ENCODE data around the gene FAR1.
"Not testable (repeated sequence)": the region's sequence is repeated elsewhere in the genome, so short reads cannot be mapped to it uniquely, and the experiment has no call there.

Gene FAR1

GRCh38 chr11:13668102-13668956 is at the start of gene FAR1:
Gene FAR1 (plus strand): TSS chr11:13668668. CDS start chr11:13694766, 26,098 bp downstream.
- Histone ChIP-seq H3K4me3 (peak within 1 kb of the TSS; percentile 85 to 99 (median 96)), H3K27ac (peak within 1 kb of the TSS; percentile 41 to 94 (median 88))

GRCh38 chr11:13620063-13620462 is 48.4 kb upstream of the FAR1 start:
- no peak overlapping the region for H3K4me3 ChIP-seq
- H3K27ac ChIP-seq, result no peak overlapping the region

GRCh38 chr11:13626818-13627217 is 41.6 kb upstream of the FAR1 start:
- not testable (repeated sequence) for H3K27ac ChIP-seq, H3K4me3 ChIP-seq

GRCh38 chr11:13628634-13629033 is 39.8 kb upstream of the FAR1 start:
- H3K27ac ChIP-seq, result not testable (repeated sequence)

GRCh38 chr11:13629779-13630178 is 38.7 kb upstream of the FAR1 start:
- no peak overlapping the region for H3K27ac ChIP-seq
- H3K4me3 ChIP-seq, result no peak overlapping the region

More at GRCh38 chr11:13628634-13629033, 39.8 kb upstream of the FAR1 start:
- H3K4me3 ChIP-seq, result not testable (repeated sequence)

GRCh38 chr11:13635290-13635689 is 33.2 kb upstream of the FAR1 start:
- Histone ChIP-seq H3K27ac (no peak overlapping the region), H3K4me3 (no peak overlapping the region)

- H3K27ac ChIP-seq, result no peak overlapping the region
Measured at GRCh38 chr11:13635804-13636203, 32.7 kb upstream of the FAR1 start.

GRCh38 chr11:13637125-13638069 is 31.1 kb upstream of the FAR1 start:
- H3K4me3 ChIP-seq, result no peak overlapping the region
- H3K27ac ChIP-seq, result no peak overlapping the region

More at GRCh38 chr11:13635804-13636203, 32.7 kb upstream of the FAR1 start:
- no peak overlapping the region for H3K4me3 ChIP-seq

- H3K4me3 ChIP-seq, result no peak overlapping the region
- H3K27ac ChIP-seq, result no peak overlapping the region
Measured at GRCh38 chr11:13638422-13638821, 30.0 kb upstream of the FAR1 start.

GRCh38 chr11:13644997-13645687 is 23.3 kb upstream of the FAR1 start:
- Histone ChIP-seq H3K4me3 (no peak overlapping the region), H3K27ac (no peak overlapping the region)

GRCh38 chr11:13647391-13647790 is 21.1 kb upstream of the FAR1 start:
- no peak overlapping the region for H3K27ac ChIP-seq
- H3K4me3 ChIP-seq, result no peak overlapping the region

- Histone ChIP-seq H3K27ac (no peak overlapping the region), H3K4me3 (no peak overlapping the region)
Measured at GRCh38 chr11:13649619-13650018, 18.8 kb upstream of the FAR1 start.

GRCh38 chr11:13651515-13651914 is 17.0 kb upstream of the FAR1 start:
- H3K4me3 ChIP-seq, H3K27ac ChIP-seq: not testable (repeated sequence)

- H3K27ac ChIP-seq, result no peak overlapping the region
- no peak overlapping the region for H3K4me3 ChIP-seq
Measured at GRCh38 chr11:13661074-13661623, 7.3 kb upstream of the FAR1 start.

GRCh38 chr11:13663631-13664071 is 4.8 kb upstream of the FAR1 start:
- no peak overlapping the region for H3K27ac ChIP-seq
- H3K4me3 ChIP-seq, result no peak overlapping the region

- no peak overlapping the region for H3K27ac ChIP-seq
- H3K4me3 ChIP-seq, result no peak overlapping the region
Measured at GRCh38 chr11:13664351-13664750, 4.1 kb upstream of the FAR1 start.

- H3K4me3 ChIP-seq, result no peak overlapping the region
- H3K27ac ChIP-seq, result no peak overlapping the region
Measured at GRCh38 chr11:13666708-13667107, 1.8 kb upstream of the FAR1 start.

GRCh38 chr11:13667245-13667644 is 1.2 kb upstream of the FAR1 start:
- H3K4me3 ChIP-seq, result peak overlapping the region in 2 of 7 experiments; percentile 98 to 99

GRCh38 chr11:13667795-13668101 is 720 bp upstream of the FAR1 start:
- H3K4me3 ChIP-seq, result peak overlapping the region; percentile 85 to 99 (median 96)

More at GRCh38 chr11:13667245-13667644, 1.2 kb upstream of the FAR1 start:
- H3K27ac ChIP-seq, result peak overlapping the region in 3 of 21 experiments; percentile 88 to 94 (median 89)

More at GRCh38 chr11:13667795-13668101, 720 bp upstream of the FAR1 start:
- peak overlapping the region; percentile 40 to 94 (median 86) for H3K27ac ChIP-seq
